Measurements from ENCODE around the gene THTPA. TPM values are rescaled to one million over a fixed set of nuclear protein-coding genes. Genes with fewer than 3 reads are reported as not detected.
A peak's percentile ranks its signal among the peaks of the same experiment; 100 is the strongest.

THTPA gene
- total and polyA plus RNA-seq, 11 donors, result 9.1 to 30.9 (median 18.9) TPM

DNA sequence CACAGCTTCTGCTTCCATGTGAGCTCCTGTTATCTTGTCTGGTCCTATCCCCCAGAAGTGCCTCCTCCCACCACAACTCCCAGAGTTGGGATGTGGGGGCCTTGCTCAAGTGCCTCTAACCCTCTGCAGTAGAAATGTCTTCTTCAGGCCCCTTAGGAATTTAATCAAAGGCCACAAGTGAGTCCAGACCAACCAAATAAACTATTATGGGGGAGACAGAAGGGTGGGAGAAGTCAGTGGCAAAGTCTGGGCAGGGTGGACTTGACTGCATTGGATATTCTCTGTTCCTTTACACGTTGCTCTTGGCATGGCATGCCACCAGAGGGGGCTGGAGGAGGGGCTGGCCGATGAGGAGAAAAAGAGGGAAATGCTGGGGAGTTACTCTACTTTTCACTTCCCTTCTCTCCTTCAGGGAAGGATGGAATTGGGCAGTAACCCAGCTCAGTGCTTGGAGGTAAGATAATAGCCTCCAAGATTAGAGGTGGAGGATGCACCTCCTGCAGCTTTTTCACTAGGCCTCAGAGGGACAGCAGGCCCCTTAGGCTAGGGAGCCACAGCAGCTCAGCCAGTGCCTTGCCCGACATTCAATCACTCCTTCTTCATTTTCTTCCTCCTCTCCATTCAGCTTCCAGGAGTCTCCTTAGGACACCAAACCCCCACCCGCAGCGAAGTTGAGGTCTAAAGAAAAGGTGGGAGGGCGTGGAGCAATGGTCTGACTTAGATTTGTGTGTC lies 12.7 kb downstream of the THTPA start:
- no peaks in the 10 kb centered on the region for H3K9me3 ChIP-seq
- ATAC-seq (no peak), DNase-seq (peak in 1 of 5 donors; percentile 35)
- intact Hi-C loops (cut with DNase I), result loop anchor here in 6 of 10 donors (10.0 kb wide), 2 partner anchors 244 to 304 kb away; partner anchors contain the start of gene PABPN1 (in 5 of the 6)
- peak overlapping the region in 1 of 12 donors; percentile 77 for H3K27ac ChIP-seq
- H3K36me3 ChIP-seq, result peaks cover 0 to 20% (median 0%) of the 10 kb centered on the region in 9 donors
- no peak for TF ChIP-seq POLR2A (IDR thresholded peaks at IDR 0.05)
- TF ChIP-seq, protein P1, sequence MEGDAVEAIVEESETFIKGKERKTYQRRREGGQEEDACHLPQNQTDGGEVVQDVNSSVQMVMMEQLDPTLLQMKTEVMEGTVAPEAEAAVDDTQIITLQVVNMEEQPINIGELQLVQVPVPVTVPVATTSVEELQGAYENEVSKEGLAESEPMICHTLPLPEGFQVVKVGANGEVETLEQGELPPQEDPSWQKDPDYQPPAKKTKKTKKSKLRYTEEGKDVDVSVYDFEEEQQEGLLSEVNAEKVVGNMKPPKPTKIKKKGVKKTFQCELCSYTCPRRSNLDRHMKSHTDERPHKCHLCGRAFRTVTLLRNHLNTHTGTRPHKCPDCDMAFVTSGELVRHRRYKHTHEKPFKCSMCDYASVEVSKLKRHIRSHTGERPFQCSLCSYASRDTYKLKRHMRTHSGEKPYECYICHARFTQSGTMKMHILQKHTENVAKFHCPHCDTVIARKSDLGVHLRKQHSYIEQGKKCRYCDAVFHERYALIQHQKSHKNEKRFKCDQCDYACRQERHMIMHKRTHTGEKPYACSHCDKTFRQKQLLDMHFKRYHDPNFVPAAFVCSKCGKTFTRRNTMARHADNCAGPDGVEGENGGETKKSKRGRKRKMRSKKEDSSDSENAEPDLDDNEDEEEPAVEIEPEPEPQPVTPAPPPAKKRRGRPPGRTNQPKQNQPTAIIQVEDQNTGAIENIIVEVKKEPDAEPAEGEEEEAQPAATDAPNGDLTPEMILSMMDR (IDR thresholded peaks at IDR 0.05), result peak in 4 of 12 donors; percentile 7 to 41 (median 26)
- WGBS, 4 donors, result 62 to 68% (median 64%) methylated on average over 6 of the region's 6 CpGs
- H3K27me3 ChIP-seq, result peaks cover 0 to 24% (median 0%) of the 10 kb centered on the region in 9 donors
- peaks cover 0 to 48% (median 10%) of the 10 kb centered on the region in 12 donors for H3K4me1 ChIP-seq
- H3K4me3 ChIP-seq, result no peak overlapping the region

DNA sequence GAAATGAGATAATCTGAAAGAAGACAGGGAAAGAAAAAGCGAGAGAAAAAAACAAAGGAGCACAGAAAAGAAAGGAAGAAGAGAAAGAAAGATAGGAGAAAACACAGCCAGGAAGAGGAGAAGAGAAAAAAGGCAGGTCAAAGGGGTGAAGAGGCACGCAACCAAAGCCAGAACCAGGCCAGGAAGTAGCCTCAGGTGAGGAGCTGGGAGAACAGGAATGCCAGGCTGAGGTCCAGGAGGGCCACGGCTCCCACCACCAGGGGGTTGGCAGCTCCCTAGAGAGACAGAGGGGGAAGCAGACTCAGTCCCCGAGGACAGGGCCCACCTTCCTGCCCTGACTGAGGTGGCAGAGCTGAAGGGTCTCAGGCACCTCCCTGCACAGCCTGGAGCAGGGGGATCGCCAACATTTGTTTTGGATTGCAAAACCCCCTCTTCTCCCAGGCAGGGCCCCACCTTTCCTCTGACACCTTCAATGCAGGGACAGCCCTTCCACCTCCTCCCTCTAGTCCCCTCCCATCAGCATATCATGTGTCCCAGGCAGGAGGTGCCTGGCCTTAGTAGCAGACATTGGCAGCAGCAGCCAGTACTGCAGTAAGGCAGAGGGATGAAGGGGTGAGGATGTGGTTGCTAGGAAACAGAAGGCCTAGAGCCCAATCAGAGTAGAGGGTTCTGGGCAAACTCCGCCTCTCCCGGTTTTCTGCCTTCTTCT lies 13.5 kb downstream of the THTPA start:
- no peak for TF ChIP-seq POLR2A (IDR thresholded peaks at IDR 0.05)
- TF ChIP-seq, protein P1 (IDR thresholded peaks at IDR 0.05), result no peak
- Histone ChIP-seq H3K27me3 (peaks cover 0 to 30% (median 3%) of the 10 kb centered on the region in 9 donors), H3K4me1 (peaks cover 0 to 48% (median 10%) of the 10 kb centered on the region in 12 donors), H3K4me3 (no peak overlapping the region), H3K36me3 (peaks cover 0 to 11% (median 0%) of the 10 kb centered on the region in 9 donors), H3K27ac (no peak overlapping the region), H3K9me3 (no peaks in the 10 kb centered on the region)
- ATAC-seq (peak in 3 of 4 donors; percentile 23 to 40 (median 23)), DNase-seq (no peak)
- 61 to 71% (median 67%) methylated on average over 7 of the region's 7 CpGs for WGBS, 4 donors
- intact Hi-C loops (cut with DNase I), result loop anchor here in 6 of 10 donors (10.0 kb wide), 2 partner anchors 245 to 305 kb away; partner anchors contain the start of gene PABPN1 (in 5 of the 6)

DNA sequence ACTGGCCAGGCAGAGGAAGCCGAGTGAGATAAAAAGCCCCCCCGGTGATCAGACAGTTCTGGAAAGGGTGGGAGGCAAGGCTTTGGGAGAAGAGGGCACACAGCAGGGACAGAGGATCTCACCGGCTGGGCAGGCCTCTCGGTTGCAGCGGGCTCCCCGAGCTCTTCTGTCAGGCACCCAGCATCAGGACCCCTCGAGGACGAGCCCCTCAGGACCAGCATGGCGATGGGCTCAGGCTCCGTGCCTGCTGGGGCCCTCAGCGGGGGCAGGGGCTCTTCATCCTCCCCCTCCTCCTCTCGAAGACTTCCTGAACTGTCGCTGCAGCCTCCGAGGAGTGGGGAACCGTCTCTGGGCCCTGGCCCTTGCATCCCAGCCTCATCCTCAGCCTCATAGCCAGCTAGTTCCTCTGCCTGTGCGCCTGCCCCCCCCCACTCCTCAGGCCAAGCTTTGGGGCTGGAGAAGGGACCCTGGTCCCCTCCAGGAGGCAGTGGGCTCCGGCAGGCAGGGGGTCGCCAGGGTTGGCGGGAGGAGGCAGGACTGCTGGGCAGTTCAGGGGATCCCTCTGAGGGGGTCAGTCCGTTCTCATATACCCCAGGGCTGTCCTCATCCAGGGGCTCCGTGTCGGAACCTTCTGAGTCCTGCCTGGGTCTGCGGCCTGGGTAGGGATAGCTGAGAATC lies 14.9 kb downstream of the THTPA start:
- Histone ChIP-seq H3K9me3 (no peaks in the 10 kb centered on the region), H3K36me3 (no peaks in the 10 kb centered on the region), H3K27ac (no peak overlapping the region), H3K27me3 (peaks cover 6 to 44% (median 11%) of the 10 kb centered on the region in 9 donors), H3K4me1 (peaks cover 0 to 48% (median 10%) of the 10 kb centered on the region in 12 donors), H3K4me3 (no peak overlapping the region)
- ATAC-seq (no peak), DNase-seq (no peak)
- intact Hi-C loops (cut with DNase I), result no loop called here
- no peak for TF ChIP-seq POLR2A (IDR thresholded peaks at IDR 0.05)
- TF ChIP-seq, protein P1 (IDR thresholded peaks at IDR 0.05), result no peak
- 81 to 89% (median 85%) methylated on average over 10 to 23 of the region's 23 CpGs for WGBS, 4 donors
